ENCODE results near the gene COL15A1.

GRCh38 chr9:98968601-98969337 lies 25.1 kb downstream of the COL15A1 start:
- TF ChIP-seq CTCF (IDR thresholded peaks at IDR 0.05) (no peak), POLR2A (IDR thresholded peaks at IDR 0.05) (no peak)
